IMR-90 (cell line): ENCODE data around the gene CDKN2D. TPM values are rescaled to one million over a fixed set of nuclear protein-coding genes. Genes with fewer than 3 reads are reported as not detected.

Experiments
- ATAC-seq: fragments of 200-7000 bp; cut with Tn5 transposase; 2 replicates; pipeline ENCODE4 v1.9.1; 2020; ENCODE audit warnings: low read depth, mild to moderate bottlenecking, moderate library complexity
- BruUV-seq: library from RNA; stranded (reverse); fragments of 400-500 nt; replicated peaks from 2 replicates; lab custom pipeline; 2021; lab: Mats Ljungman, UMichigan
- CTCF ChIA-PET: fragments of 300-600 bp; formaldehyde crosslinking; extraction: SDS; loops from one replicate; lab custom pipeline; 2021; ENCODE audit warnings: antibody characterized with exemption; lab: Yijun Ruan, JAX
- POLR2A ChIA-PET: fragments of 300-600 bp; sonication (Branson Sonifier 250); formaldehyde crosslinking; loops from one replicate; lab custom pipeline; 2022; ENCODE audit warnings: antibody characterized with exemption; ENCODE audit not compliant: unreplicated experiment; lab: Charles Lee
- DNase-seq: peaks from one replicate; pipeline ENCODE4 v3.0.0; 2013
- H2AFZ ChIP-seq: replicated peaks from 2 replicates; pipeline ENCODE3; 2013; ENCODE audit warnings: low read length, mild to moderate bottlenecking; ENCODE audit not compliant: poor library complexity
- H2AK5ac ChIP-seq: 2 replicates; pipeline ENCODE4 v1.6.1; 2013; ENCODE audit warnings: low read depth, low read length, inconsistent platforms
- H2AK9ac ChIP-seq: replicated peaks from 2 replicates; pipeline ENCODE3; 2013; ENCODE audit warnings: mild to moderate bottlenecking, low read depth, low read length, moderate library complexity; ENCODE audit not compliant: poor library complexity
- H2BK120ac ChIP-seq: 2 replicates; pipeline ENCODE4 v1.6.1; 2013; ENCODE audit warnings: low read depth, low read length, inconsistent platforms
- H2BK15ac ChIP-seq: 3 replicates; pipeline ENCODE4 v1.6.1; 2013; ENCODE audit warnings: low read depth, low read length, inconsistent platforms
- H2BK20ac ChIP-seq: 2 replicates; pipeline ENCODE4 v1.6.1; 2013; ENCODE audit warnings: low read depth, mild to moderate bottlenecking, inconsistent platforms, low read length, moderate library complexity
- H2BK5ac ChIP-seq: 2 replicates; pipeline ENCODE4 v1.6.1; 2013; ENCODE audit warnings: mild to moderate bottlenecking, low read depth, low read length, inconsistent platforms; ENCODE audit not compliant: poor library complexity, severe bottlenecking
- H3K14ac ChIP-seq: replicated peaks from 2 replicates; pipeline ENCODE4 v1.6.1; 2013; ENCODE audit warnings: low read depth, low read length, inconsistent platforms
- H3K18ac ChIP-seq: 2 replicates; pipeline ENCODE4 v1.6.1; 2013; ENCODE audit warnings: low read depth, low read length, control low read depth
- H3K23ac ChIP-seq: 2 replicates; pipeline ENCODE4 v1.6.1; 2013; ENCODE audit warnings: low read depth, low read length, inconsistent platforms
- H3K27ac ChIP-seq: 2 replicates; pipeline ENCODE4 v1.5.1; 2013; ENCODE audit warnings: mild to moderate bottlenecking, control low read depth, low read length; ENCODE audit not compliant: insufficient read depth
- H3K27me3 ChIP-seq: 2 replicates; pipeline ENCODE4 v1.6.1; 2013; ENCODE audit warnings: low read length; ENCODE audit not compliant: control insufficient read depth, insufficient read depth
- H3K36me3 ChIP-seq: 2 replicates; pipeline ENCODE4 v1.6.1; 2013; ENCODE audit warnings: low read length, mixed read lengths; ENCODE audit not compliant: control insufficient read depth, insufficient read depth
- H3K4ac ChIP-seq: 2 replicates; pipeline ENCODE4 v1.6.1; 2013; ENCODE audit warnings: low read depth, low read length, inconsistent platforms
- H3K4me1 ChIP-seq: 2 replicates; pipeline ENCODE4 v1.6.1; 2013; ENCODE audit warnings: low read length, mixed read lengths; ENCODE audit not compliant: control insufficient read depth, insufficient read depth
- H3K4me2 ChIP-seq: 2 replicates; pipeline ENCODE4 v1.6.1; 2013; ENCODE audit warnings: low read depth, mild to moderate bottlenecking, control low read depth, low read length, moderate library complexity
- H3K4me3 ChIP-seq: 2 replicates; pipeline ENCODE4 v1.5.1; 2013; ENCODE audit warnings: low read depth, mild to moderate bottlenecking, control low read depth, low read length, moderate library complexity; ENCODE audit not compliant: insufficient read depth
- H3K56ac ChIP-seq: 2 replicates; pipeline ENCODE4 v1.6.1; 2013; ENCODE audit warnings: low read length, inconsistent platforms; ENCODE audit not compliant: insufficient read depth; ENCODE audit errors: extremely low read depth
- H3K79me1 ChIP-seq, 2 experiments: 2 replicates each; pipeline ENCODE4 v1.6.1; 2013; ENCODE audit warnings: low read length in 2 of 2, inconsistent platforms in 1 of 2, low read depth in 1 of 2
- H3K9ac ChIP-seq: 2 replicates; pipeline ENCODE4 v1.6.1; 2013; ENCODE audit warnings: low read depth, low read length, control low read depth
- H3K9me1 ChIP-seq: 2 replicates; pipeline ENCODE4 v1.6.1; 2013; ENCODE audit warnings: low read length, inconsistent platforms; ENCODE audit not compliant: insufficient read depth
- H3K9me3 ChIP-seq: 2 replicates; pipeline ENCODE4 v1.6.1; 2013; ENCODE audit warnings: low read length; ENCODE audit not compliant: control insufficient read depth, insufficient read depth
- H4K20me1 ChIP-seq: 2 replicates; pipeline ENCODE4 v1.6.1; 2013; ENCODE audit warnings: low read length, inconsistent platforms; ENCODE audit not compliant: insufficient read depth
- H4K5ac ChIP-seq: 2 replicates; pipeline ENCODE4 v1.6.1; 2013; ENCODE audit warnings: mild to moderate bottlenecking, low read depth, low read length, control low read depth
- H4K8ac ChIP-seq, 2 experiments: 2 replicates each; pipeline ENCODE4 v1.6.1; 2013; ENCODE audit warnings: low read depth in 2 of 2, low read length in 2 of 2, control low read depth in 1 of 2, inconsistent platforms in 1 of 2
- H4K91ac ChIP-seq: 2 replicates; pipeline ENCODE4 v1.6.1; 2013; ENCODE audit warnings: low read depth, low read length, inconsistent platforms; ENCODE audit not compliant: insufficient read depth
- BHLHE40 ChIP-seq: fragments of 150-350 bp; IDR thresholded peaks from 2 replicates; pipeline ENCODE4 v1.6.1; 2016; ENCODE audit warnings: mild to moderate bottlenecking, low read depth, low read length
- CEBPB ChIP-seq: IDR thresholded peaks from 2 replicates; pipeline ENCODE4 v1.6.1; 2012; ENCODE audit warnings: low read depth, low read length, improper control_type of control experiment
- NFE2L2 ChIP-seq: fragments of 150-350 bp; IDR thresholded peaks from 2 replicates; pipeline ENCODE4 v1.6.1; 2016; ENCODE audit warnings: low read depth, mild to moderate bottlenecking, low read length
- POLR2A ChIP-seq: IDR thresholded peaks from 2 replicates; pipeline ENCODE4 v1.6.1; 2012; ENCODE audit warnings: mild to moderate bottlenecking, low read depth, low read length
- RCOR1 ChIP-seq: IDR thresholded peaks from 2 replicates; pipeline ENCODE4 v1.6.1; 2012; ENCODE audit warnings: mild to moderate bottlenecking, low read length, improper control_type of control experiment; ENCODE audit not compliant: insufficient replicate concordance
- RFX5 ChIP-seq: IDR thresholded peaks from 2 replicates; pipeline ENCODE4 v1.8.0; 2012; ENCODE audit warnings: low read depth, mild to moderate bottlenecking, low read length, moderate library complexity
- SMC3 ChIP-seq: fragments of 150-350 bp; IDR thresholded peaks from 2 replicates; pipeline ENCODE4 v1.6.1; 2016; ENCODE audit warnings: low read depth, mild to moderate bottlenecking, antibody characterized with exemption, low read length, moderate library complexity
- WGBS, 2 experiments: methylation state at CpG; one replicate each; pipeline versions ENCODE4 v1.1.5 to v1.1.7; 2013; ENCODE audit warnings: missing lambda C conversion rate in 2 of 2; ENCODE audit not compliant: insufficient read length in 1 of 2; ENCODE audit errors: extremely low coverage in 2 of 2; 5-methylcytosine and 5-hydroxymethylcytosine counted together
- dilution Hi-C: fragments of 300-500 bp; cut with HindIII; formaldehyde crosslinking; loops from one replicate; pipeline ENCODE4 v1.14.3; 2018; ENCODE audit warnings: low sequenced_read_pairs; ENCODE audit not compliant: unreplicated experiment
- in situ Hi-C: fragments of 300-500 bp; cut with MboI; formaldehyde crosslinking; loops from 3 replicates; pipeline ENCODE4 v1.14.3; 2019; ENCODE audit warnings: low sequenced_read_pairs, inconsistent platforms, mixed read lengths
- intact Hi-C: fragments of 100-400 bp; cut with micrococcal nuclease; formaldehyde crosslinking; loops from 2 replicates; pipeline ENCODE4 v1.10.0; 2022
- polyA plus RNA-seq, 3 experiments: library from polyadenylated mRNA; depleted of rRNA; stranded (reverse); fragments of >200 nt; gene quantifications; 2 replicates each; pipeline ENCODE4 v1.2.3, GENCODE V29; 2012; ENCODE audit warnings: low replicate concordance in 1 of 3
- total RNA-seq: library from RNA; depleted of rRNA; stranded (reverse); fragments of >200 nt; gene quantifications from 2 replicates; pipeline ENCODE4 v1.2.3, GENCODE V29; 2012
- TF ChIP-seq, protein P1 (sequence below): fragments of 150-350 bp; IDR thresholded peaks from 2 replicates; pipeline ENCODE4 v1.6.1; 2017; ENCODE audit warnings: mild to moderate bottlenecking, antibody characterized with exemption, low read length, low read depth

CDKN2D gene
- total and polyA plus RNA-seq, 2 of the 4 experiments (the other 2 are of a cell fraction) = 3.6 to 8.5 TPM

DNA sequence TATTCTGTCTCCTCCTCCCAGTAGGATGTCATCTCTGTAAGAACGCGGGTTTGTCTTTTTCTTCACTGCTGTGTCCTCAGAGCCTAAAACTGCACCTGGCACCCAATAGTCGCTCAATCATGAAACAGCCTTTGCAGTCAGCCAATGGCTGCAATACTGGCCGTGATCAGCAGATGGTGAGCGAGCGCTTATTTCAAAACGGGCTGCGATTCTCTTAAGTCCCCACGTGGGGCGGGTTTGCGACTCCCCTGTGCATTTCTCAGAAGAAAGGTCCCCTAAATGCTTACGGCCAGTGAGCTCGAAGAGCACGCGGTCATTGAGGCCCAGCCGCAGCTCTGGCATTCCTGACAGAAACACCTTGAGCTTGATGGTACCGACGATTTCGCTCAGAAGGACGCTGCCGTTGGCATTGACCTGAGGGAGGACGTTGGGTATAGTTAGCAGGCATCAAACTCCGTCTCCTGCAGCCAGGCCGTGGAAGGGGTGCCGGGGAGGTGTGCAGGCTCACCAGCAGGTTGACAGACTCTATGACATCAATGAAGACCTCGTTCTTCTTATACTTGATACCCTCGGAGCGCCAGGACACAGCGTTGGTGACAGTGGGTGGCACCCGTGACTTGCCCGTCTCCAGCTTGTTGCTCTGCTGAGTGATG is 12.3 kb upstream of the CDKN2D start (continued):
- TF ChIP-seq RCOR1 (no peak), SMC3 (peak; percentile 99), RFX5 (no peak), POLR2A (peak; percentile 48; the same call in 1 of the 2 replicates), NFE2L2 (no peak)
- TF ChIP-seq, protein P1, sequence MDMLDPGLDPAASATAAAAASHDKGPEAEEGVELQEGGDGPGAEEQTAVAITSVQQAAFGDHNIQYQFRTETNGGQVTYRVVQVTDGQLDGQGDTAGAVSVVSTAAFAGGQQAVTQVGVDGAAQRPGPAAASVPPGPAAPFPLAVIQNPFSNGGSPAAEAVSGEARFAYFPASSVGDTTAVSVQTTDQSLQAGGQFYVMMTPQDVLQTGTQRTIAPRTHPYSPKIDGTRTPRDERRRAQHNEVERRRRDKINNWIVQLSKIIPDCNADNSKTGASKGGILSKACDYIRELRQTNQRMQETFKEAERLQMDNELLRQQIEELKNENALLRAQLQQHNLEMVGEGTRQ = peak; percentile 84

DNA sequence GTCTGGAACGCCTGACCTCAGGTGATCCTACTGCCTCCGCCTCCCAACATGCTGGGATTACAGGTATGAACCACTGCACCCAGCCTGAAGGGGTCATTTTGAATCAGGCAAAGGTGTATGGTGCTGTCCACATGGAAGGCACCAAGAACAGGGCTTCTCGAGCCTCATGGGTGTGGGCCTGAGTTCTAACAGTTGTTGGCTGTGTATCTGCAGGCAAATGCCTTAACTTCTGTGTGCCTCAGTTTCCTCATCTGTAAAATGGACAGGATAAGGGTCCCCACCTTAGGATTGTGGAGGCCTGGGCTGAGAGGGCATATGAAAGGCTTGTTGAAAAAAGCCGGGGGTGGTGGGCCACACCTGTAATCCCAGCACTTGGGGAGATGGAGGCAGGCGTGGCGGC is 9.2 kb upstream of the CDKN2D start:
- ATAC-seq = no peak
- H3K23ac ChIP-seq = no peak overlapping the region
- no peaks in the 10 kb centered on the region for H3K36me3 ChIP-seq
- no peak overlapping the region for H3K56ac ChIP-seq
- no peak overlapping the region for H2BK15ac ChIP-seq
- H3K79me1 ChIP-seq = no peaks in the 10 kb centered on the region
- no peak overlapping the region for H3K18ac ChIP-seq
- no peak overlapping the region for H2AK5ac ChIP-seq
- H4K91ac ChIP-seq = no peak overlapping the region
- dilution Hi-C loops (no loop called here), in situ Hi-C loops (no loop called here), intact Hi-C loops (no loop called here)
- peaks cover 1% of the 10 kb centered on the region; the same call in 1 of the 2 replicates for H3K4me1 ChIP-seq
- no peaks in the 10 kb centered on the region for H3K9me1 ChIP-seq
- H2BK5ac ChIP-seq = no peak overlapping the region
- H2BK120ac ChIP-seq = no peak overlapping the region
- no peak overlapping the region for H2AK9ac ChIP-seq
- ChIA-PET CTCF (no interaction called here), POLR2A (no interaction called here)
- no peak overlapping the region for H3K4me2 ChIP-seq
- no peak for TF ChIP-seq BHLHE40
- no peak for TF ChIP-seq POLR2A
- no peak for TF ChIP-seq CEBPB
- TF ChIP-seq, protein P1 = no peak
- no peak overlapping the region for H3K4me3 ChIP-seq
- no peak overlapping the region for H3K4ac ChIP-seq
- WGBS, 2 experiments = no CpG with 5 or more reads among the region's 6 CpGs
- no TSS peak for BruUV-seq
- H4K5ac ChIP-seq = no peak overlapping the region
- no peak for DNase-seq
- H2BK20ac ChIP-seq = no peak overlapping the region
- no peak overlapping the region for H3K27ac ChIP-seq
- no peaks in the 10 kb centered on the region for H3K27me3 ChIP-seq
- H4K8ac ChIP-seq = no peak overlapping the region
- H3K9ac ChIP-seq = no peak overlapping the region
- H2AFZ ChIP-seq = no peak overlapping the region
- no peaks in the 10 kb centered on the region for H3K9me3 ChIP-seq
- H3K14ac ChIP-seq = no peak overlapping the region
- H4K20me1 ChIP-seq = no peaks in the 10 kb centered on the region; the same call in 1 of the 2 replicates
